GM23248 (cell line): Measurements from ENCODE around the gene CEBPB. TPM values are rescaled to one million over a fixed set of nuclear protein-coding genes. Genes with fewer than 3 reads are reported as not detected.

Experiments
- DNase-seq: peaks from one replicate; pipeline ENCODE4 v3.0.0-alpha.2; 2015
- H2AFZ ChIP-seq: fragments of 200-600 bp; sonication (generic); 2 replicates; pipeline ENCODE4 v1.6.1; 2016; ENCODE audit warnings: antibody characterized with exemption
- H3F3A ChIP-seq: fragments of 200-600 bp; sonication (generic); 2 replicates; pipeline ENCODE4 v1.6.1; 2016; ENCODE audit warnings: mild to moderate bottlenecking, antibody characterized with exemption, mixed run types; ENCODE audit not compliant: insufficient read depth
- H3K27ac ChIP-seq: fragments of 200-600 bp; sonication (generic); 2 replicates; pipeline ENCODE4 v1.5.1; 2016; ENCODE audit warnings: mild to moderate bottlenecking
- H3K27me3 ChIP-seq: fragments of 200-600 bp; sonication (generic); replicated peaks from 2 replicates; pipeline ENCODE4 v1.6.1; 2016; ENCODE audit warnings: mild to moderate bottlenecking; ENCODE audit not compliant: insufficient read depth
- H3K36me3 ChIP-seq: fragments of 200-600 bp; sonication (generic); 2 replicates; pipeline ENCODE4 v1.6.1; 2016; ENCODE audit warnings: low read depth, mild to moderate bottlenecking
- H3K4me1 ChIP-seq: fragments of 200-600 bp; sonication (generic); 2 replicates; pipeline ENCODE4 v1.6.1; 2016; ENCODE audit warnings: mild to moderate bottlenecking; ENCODE audit not compliant: insufficient read depth
- H3K4me2 ChIP-seq: fragments of 200-600 bp; sonication (generic); one replicate; pipeline ENCODE4 v1.6.1; 2016; ENCODE audit warnings: mild to moderate bottlenecking; ENCODE audit not compliant: unreplicated experiment
- H3K4me3 ChIP-seq: fragments of 200-600 bp; sonication (generic); 2 replicates; pipeline ENCODE4 v1.5.1; 2016; ENCODE audit warnings: mild to moderate bottlenecking
- H3K79me2 ChIP-seq: fragments of 200-600 bp; sonication (generic); 2 replicates; pipeline ENCODE4 v1.6.1; 2016; ENCODE audit warnings: mild to moderate bottlenecking; ENCODE audit not compliant: insufficient read depth
- H3K9ac ChIP-seq: fragments of 200-600 bp; sonication (generic); 2 replicates; pipeline ENCODE4 v1.6.1; 2016; ENCODE audit warnings: mild to moderate bottlenecking
- H3K9me2 ChIP-seq: fragments of 200-600 bp; sonication (generic); 2 replicates; pipeline ENCODE4 v1.6.1; 2016; ENCODE audit warnings: mixed run types, mild to moderate bottlenecking, moderate library complexity; ENCODE audit not compliant: insufficient read depth
- H3K9me3 ChIP-seq: fragments of 200-600 bp; sonication (generic); one replicate; pipeline ENCODE4 v1.6.1; 2017; ENCODE audit warnings: low read depth
- H4K20me1 ChIP-seq: fragments of 200-600 bp; sonication (generic); 2 replicates; pipeline ENCODE4 v1.6.0; 2016; ENCODE audit not compliant: insufficient read depth
- EZH2 ChIP-seq: fragments of 200-600 bp; sonication (generic); IDR thresholded peaks from 2 replicates; pipeline ENCODE4 v1.6.1; 2018; ENCODE audit warnings: antibody characterized with exemption, mild to moderate bottlenecking; ENCODE audit not compliant: insufficient read depth, poor library complexity, severe bottlenecking
- EZH2phosphoT487 ChIP-seq: fragments of 200-600 bp; sonication (generic); IDR thresholded peaks from 2 replicates; pipeline ENCODE4 v1.6.1; 2018; ENCODE audit warnings: antibody characterized with exemption, moderate library complexity, mild to moderate bottlenecking, low read depth; ENCODE audit not compliant: insufficient read depth
- WGBS, 2 experiments: methylation state at CpG; one replicate each; pipeline ENCODE4 v1.1.6; 2015 to 2017; ENCODE audit warnings: low lambda C conversion rate in 2 of 2, low coverage in 1 of 2; ENCODE audit errors: missing lambda C conversion rate in 2 of 2; 5-methylcytosine and 5-hydroxymethylcytosine counted together
- in situ Hi-C: fragments of 300-500 bp; cut with MboI; formaldehyde crosslinking; loops from 2 replicates; pipeline ENCODE4 v1.15.0; 2020
- polyA plus RNA-seq: library from polyadenylated mRNA; unstranded; fragments of >200 nt; fragmentation: Nextera tagmentation; extraction: Ambion mirVana; gene quantifications from 2 replicates; pipeline ENCODE4 v1.2.1, GENCODE V29; 2016
- total RNA-seq: library from RNA; depleted of rRNA; stranded (reverse); fragments of >200 nt; shearing (Covaris generic); gene quantifications from 2 replicates; pipeline ENCODE4 v1.2.3, GENCODE V29; 2014

Gene CEBPB
- total and polyA plus RNA-seq, 2 experiments from 2014 or later = 47.1 to 73.8 TPM

GRCh38 chr20:50233325-50234212, 42.9 kb downstream of the CEBPB start:
- no peaks in the 10 kb centered on the region for H3K4me1 ChIP-seq
- WGBS, 2 experiments = 64 to 75% methylated on average over 18 to 19 of the region's 19 CpGs
- no peak overlapping the region for H2AFZ ChIP-seq
- no peaks in the 10 kb centered on the region for H3K9me3 ChIP-seq
- no peaks in the 10 kb centered on the region for H3K27me3 ChIP-seq
- no peak overlapping the region for H3K27ac ChIP-seq
- DNase-seq = no peak
- in situ Hi-C loops = no loop called here
- no peak overlapping the region for H3K9ac ChIP-seq
- no peaks in the 10 kb centered on the region for H3K36me3 ChIP-seq
- H3K4me3 ChIP-seq = no peak overlapping the region
- H3F3A ChIP-seq = no peaks in the 10 kb centered on the region
- TF ChIP-seq EZH2phosphoT487 (no peak), EZH2 (no peak)
- H3K79me2 ChIP-seq = no peaks in the 10 kb centered on the region
- no peaks in the 10 kb centered on the region for H4K20me1 ChIP-seq
- H3K9me2 ChIP-seq = no peaks in the 10 kb centered on the region
- no peak overlapping the region for H3K4me2 ChIP-seq

GRCh38 chr20:50234288-50234687, 43.7 kb downstream of the CEBPB start:
- Histone ChIP-seq H4K20me1 (no peaks in the 10 kb centered on the region), H2AFZ (no peak overlapping the region), H3K4me1 (no peaks in the 10 kb centered on the region), H3K4me2 (no peak overlapping the region), H3K36me3 (no peaks in the 10 kb centered on the region), H3K4me3 (no peak overlapping the region), H3K27ac (no peak overlapping the region), H3K9ac (no peak overlapping the region), H3K9me2 (no peaks in the 10 kb centered on the region), H3K79me2 (no peaks in the 10 kb centered on the region), H3K9me3 (no peaks in the 10 kb centered on the region), H3K27me3 (no peaks in the 10 kb centered on the region), H3F3A (no peaks in the 10 kb centered on the region)
- DNase-seq = no peak
- in situ Hi-C loops = no loop called here
- TF ChIP-seq EZH2phosphoT487 = no peak
- no peak for TF ChIP-seq EZH2
- WGBS, 2 experiments = 88 to 93% methylated on average over 12 of the region's 12 CpGs

GRCh38 chr20:50237349-50237748, 46.7 kb downstream of the CEBPB start:
- Histone ChIP-seq H3K79me2 (no peaks in the 10 kb centered on the region), H3K27ac (no peak overlapping the region), H3F3A (no peaks in the 10 kb centered on the region), H4K20me1 (no peaks in the 10 kb centered on the region), H3K36me3 (no peaks in the 10 kb centered on the region), H3K4me3 (no peak overlapping the region), H3K9ac (no peak overlapping the region), H3K27me3 (no peaks in the 10 kb centered on the region), H3K4me2 (no peak overlapping the region), H2AFZ (no peak overlapping the region), H3K9me2 (no peaks in the 10 kb centered on the region), H3K4me1 (no peaks in the 10 kb centered on the region), H3K9me3 (no peaks in the 10 kb centered on the region)
- TF ChIP-seq EZH2 (no peak), EZH2phosphoT487 (no peak)
- WGBS, 2 experiments = 92% methylated on average over 4 of the region's 4 CpGs
- no peak for DNase-seq
- in situ Hi-C loops = no loop called here

- Histone ChIP-seq H3K36me3 (no peaks in the 10 kb centered on the region), H2AFZ (no peak overlapping the region), H3K9ac (no peak overlapping the region), H3K27ac (no peak overlapping the region), H3K4me1 (no peaks in the 10 kb centered on the region), H3K9me3 (no peaks in the 10 kb centered on the region), H3F3A (no peaks in the 10 kb centered on the region), H3K9me2 (no peaks in the 10 kb centered on the region), H3K4me2 (no peak overlapping the region), H3K4me3 (no peak overlapping the region), H3K27me3 (no peaks in the 10 kb centered on the region), H3K79me2 (no peaks in the 10 kb centered on the region), H4K20me1 (no peaks in the 10 kb centered on the region)
- DNase-seq = no peak
- WGBS, 2 experiments = 92 to 95% methylated on average over 19 of the region's 19 CpGs
- TF ChIP-seq EZH2 = no peak
- no peak for TF ChIP-seq EZH2phosphoT487
- in situ Hi-C loops = no loop called here
These were observed 47.6 kb downstream of the CEBPB start for GRCh38 chr20:50238081-50238800.
